ENCODE measurements around the gene AGTPBP1. TPM values are rescaled to one million over a fixed set of nuclear protein-coding genes. Genes with fewer than 3 reads are reported as not detected.

AGTPBP1 gene
- total RNA-seq, 2 donors from 2014 or later = 13.0 to 18.8 TPM

GRCh38 chr9:85600675-85601263 lies 141.0 kb downstream of the AGTPBP1 start:
- DNase-seq (no peak), ATAC-seq (no peak)
- 81 to 90% methylated on average over 3 to 8 of the region's 8 CpGs for WGBS, 2 donors
- H3K27me3 ChIP-seq = no peaks in the 10 kb centered on the region
- no peaks in the 10 kb centered on the region for H3K36me3 ChIP-seq (replicated peaks in 1 of 2; ENCODE audit: insufficient read depth in 1 of 2, low read depth in 2 of 2)
- no peak overlapping the region for H3K4me3 ChIP-seq
- H3K9me3 ChIP-seq = no peaks in the 10 kb centered on the region
- intact Hi-C loops (cut with DNase I) = no loop called here
- no peak overlapping the region for H3K27ac ChIP-seq
- TF ChIP-seq POLR2A (IDR thresholded peaks at IDR 0.05) = no peak
- TF ChIP-seq, protein P1, sequence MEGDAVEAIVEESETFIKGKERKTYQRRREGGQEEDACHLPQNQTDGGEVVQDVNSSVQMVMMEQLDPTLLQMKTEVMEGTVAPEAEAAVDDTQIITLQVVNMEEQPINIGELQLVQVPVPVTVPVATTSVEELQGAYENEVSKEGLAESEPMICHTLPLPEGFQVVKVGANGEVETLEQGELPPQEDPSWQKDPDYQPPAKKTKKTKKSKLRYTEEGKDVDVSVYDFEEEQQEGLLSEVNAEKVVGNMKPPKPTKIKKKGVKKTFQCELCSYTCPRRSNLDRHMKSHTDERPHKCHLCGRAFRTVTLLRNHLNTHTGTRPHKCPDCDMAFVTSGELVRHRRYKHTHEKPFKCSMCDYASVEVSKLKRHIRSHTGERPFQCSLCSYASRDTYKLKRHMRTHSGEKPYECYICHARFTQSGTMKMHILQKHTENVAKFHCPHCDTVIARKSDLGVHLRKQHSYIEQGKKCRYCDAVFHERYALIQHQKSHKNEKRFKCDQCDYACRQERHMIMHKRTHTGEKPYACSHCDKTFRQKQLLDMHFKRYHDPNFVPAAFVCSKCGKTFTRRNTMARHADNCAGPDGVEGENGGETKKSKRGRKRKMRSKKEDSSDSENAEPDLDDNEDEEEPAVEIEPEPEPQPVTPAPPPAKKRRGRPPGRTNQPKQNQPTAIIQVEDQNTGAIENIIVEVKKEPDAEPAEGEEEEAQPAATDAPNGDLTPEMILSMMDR (IDR thresholded peaks at IDR 0.05) = no peak
- H3K4me1 ChIP-seq = no peaks in the 10 kb centered on the region

DNA sequence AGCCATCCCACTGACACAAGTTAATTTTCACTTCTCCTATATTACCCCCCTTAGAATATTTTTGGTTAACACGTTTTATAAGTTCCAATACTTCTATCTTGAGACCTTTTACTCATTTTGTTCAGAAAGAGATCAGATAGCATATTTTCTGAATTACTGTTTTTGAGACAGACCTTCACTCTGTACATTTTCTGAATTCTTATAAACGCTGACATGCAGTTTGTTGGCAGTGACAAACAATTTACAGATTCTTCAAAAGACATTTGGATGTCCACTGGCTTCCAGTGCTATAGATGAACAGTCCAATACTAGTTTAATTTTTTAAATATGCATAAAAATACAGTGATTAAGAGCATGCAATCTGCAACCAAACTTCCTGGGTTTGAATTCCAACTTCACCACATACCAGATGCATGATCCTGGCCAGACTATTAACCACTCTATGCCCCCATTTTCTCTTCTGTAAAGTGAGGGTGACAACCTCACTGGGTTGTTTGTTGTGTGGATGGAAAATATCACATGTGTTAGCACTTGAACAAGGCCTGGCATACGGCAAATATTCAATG lies 142.1 kb downstream of the AGTPBP1 start:
- 76 to 81% methylated on average over 3 of the region's 3 CpGs for WGBS, 2 donors
- TF ChIP-seq, protein P1 (IDR thresholded peaks at IDR 0.05) = no peak
- no peak for TF ChIP-seq POLR2A (IDR thresholded peaks at IDR 0.05)
- intact Hi-C loops (cut with DNase I) = no loop called here
- Histone ChIP-seq H3K36me3 (replicated peaks in 1 of 2; ENCODE audit: insufficient read depth in 1 of 2, low read depth in 2 of 2) (no peaks in the 10 kb centered on the region), H3K27ac (no peak overlapping the region), H3K4me1 (no peaks in the 10 kb centered on the region), H3K4me3 (no peak overlapping the region), H3K27me3 (no peaks in the 10 kb centered on the region), H3K9me3 (no peaks in the 10 kb centered on the region)
- DNase-seq = no peak
- no peak for ATAC-seq

GRCh38 chr9:85594316-85594715 lies 147.4 kb downstream of the AGTPBP1 start:
- TF ChIP-seq, protein P1 (IDR thresholded peaks at IDR 0.05) = no peak
- no peak for TF ChIP-seq POLR2A (IDR thresholded peaks at IDR 0.05)
- intact Hi-C loops (cut with DNase I) = no loop called here
- Histone ChIP-seq H3K4me3 (no peak overlapping the region), H3K4me1 (no peaks in the 10 kb centered on the region), H3K27ac (no peak overlapping the region), H3K36me3 (replicated peaks in 1 of 2; ENCODE audit: insufficient read depth in 1 of 2, low read depth in 2 of 2) (no peaks in the 10 kb centered on the region), H3K27me3 (no peaks in the 10 kb centered on the region), H3K9me3 (no peaks in the 10 kb centered on the region)
- 86 to 95% methylated on average over 3 of the region's 3 CpGs for WGBS, 2 donors
- DNase-seq = no peak
- no peak for ATAC-seq

DNA sequence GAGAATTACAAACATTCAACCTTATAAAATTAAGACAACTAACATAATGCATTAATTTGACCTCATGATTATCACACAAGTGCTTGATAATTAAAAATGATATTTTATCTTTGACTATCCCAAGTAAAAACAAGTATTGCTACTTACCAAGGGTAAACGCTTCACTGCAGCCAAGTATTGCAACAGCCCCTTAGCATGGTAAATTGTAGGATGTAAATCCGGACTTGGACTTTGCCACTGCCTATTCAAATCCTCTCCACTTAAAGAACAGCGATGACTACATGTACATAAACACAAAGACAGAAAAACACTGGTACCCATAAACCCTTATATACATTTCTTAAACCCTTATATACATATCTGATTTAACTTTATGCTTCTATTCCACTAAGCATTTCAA lies 155.1 kb downstream of the AGTPBP1 start:
- Histone ChIP-seq H3K4me3 (no peak overlapping the region), H3K36me3 (replicated peaks in 1 of 2; ENCODE audit: insufficient read depth in 1 of 2, low read depth in 2 of 2) (no peaks in the 10 kb centered on the region), H3K4me1 (no peaks in the 10 kb centered on the region), H3K27ac (no peak overlapping the region), H3K9me3 (no peaks in the 10 kb centered on the region), H3K27me3 (no peaks in the 10 kb centered on the region)
- DNase-seq = no peak
- intact Hi-C loops (cut with DNase I) = no loop called here
- WGBS, 2 donors = 89 to 93% methylated on average over 3 of the region's 3 CpGs
- ATAC-seq = no peak
- TF ChIP-seq POLR2A (IDR thresholded peaks at IDR 0.05) = no peak
- TF ChIP-seq, protein P1 (IDR thresholded peaks at IDR 0.05) = no peak
